Measurements from ENCODE around the gene SLC16A13. TPM values are rescaled to one million over a fixed set of nuclear protein-coding genes. Genes with fewer than 3 reads are reported as not detected.
"Not testable (repeated sequence)": the region's sequence is repeated elsewhere in the genome, so short reads cannot be mapped to it uniquely, and the experiment has no call there.

SLC16A13 gene
- total RNA-seq, 1 donor from 2014 or later = 17.4 TPM

- Mint-ChIP-seq H3K36me3 (ENCODE audit: low read depth) (no peaks in the 10 kb centered on the region), H3K4me3 (ENCODE audit: low read depth) (no peak overlapping the region), H3K27ac (no peak overlapping the region), H3K4me1 (ENCODE audit: low read depth) (peaks cover 15% of the 10 kb centered on the region), H3K9me3 (no peaks in the 10 kb centered on the region), H3K27me3 (ENCODE audit: low read depth) (peaks cover 14% of the 10 kb centered on the region)
- DNase-seq (ENCODE audit: low spot score) = no peak
- intact Hi-C loops (cut with micrococcal nuclease) = no loop called here
Measured at GRCh38 chr17:7084088-7084487, 48.3 kb downstream of the SLC16A13 start.

- not testable (repeated sequence) for H3K9me3 Mint-ChIP-seq
Measured at GRCh38 chr17:7088442-7088841, 52.6 kb downstream of the SLC16A13 start.

GRCh38 chr17:7089570-7089969, 53.8 kb downstream of the SLC16A13 start:
- intact Hi-C loops (cut with micrococcal nuclease); H3K4me1 Mint-ChIP-seq (ENCODE audit: low read depth); H3K27ac Mint-ChIP-seq; H3K4me3 Mint-ChIP-seq (ENCODE audit: low read depth); DNase-seq (ENCODE audit: low spot score); H3K9me3 Mint-ChIP-seq; H3K36me3 Mint-ChIP-seq (ENCODE audit: low read depth): not testable (repeated sequence)
- peaks cover 13% of the 10 kb centered on the region for H3K27me3 Mint-ChIP-seq (ENCODE audit: low read depth)

More at GRCh38 chr17:7088442-7088841, 52.6 kb downstream of the SLC16A13 start:
- intact Hi-C loops (cut with micrococcal nuclease); H3K27ac Mint-ChIP-seq; H3K4me1 Mint-ChIP-seq (ENCODE audit: low read depth); H3K4me3 Mint-ChIP-seq (ENCODE audit: low read depth); DNase-seq (ENCODE audit: low spot score); H3K36me3 Mint-ChIP-seq (ENCODE audit: low read depth): not testable (repeated sequence)
- H3K27me3 Mint-ChIP-seq (ENCODE audit: low read depth) = peaks cover 15% of the 10 kb centered on the region

Other genes starting within 250 kb of the SLC16A13 start
- gene TEKT1, start 204.3 kb upstream of the SLC16A13 start, total RNA-seq = not detected in 2 replicates
- not detected in 2 replicates for gene ALOX12, start 40.0 kb upstream of the SLC16A13 start, total RNA-seq
- 150 and 154 TPM in 2 replicates for gene RNASEK, start 23.4 kb upstream of the SLC16A13 start, total RNA-seq
- gene BCL6B, start 13.0 kb upstream of the SLC16A13 start, total RNA-seq = 0.80 and 1.0 TPM in 2 replicates
- gene SLC16A11, start 8.1 kb downstream of the SLC16A13 start, total RNA-seq = 0.37 and 0.46 TPM in 2 replicates
- not detected in 2 replicates for gene CLEC10A, start 44.2 kb downstream of the SLC16A13 start, total RNA-seq
- not detected in 2 replicates for gene ASGR2, start 78.8 kb downstream of the SLC16A13 start, total RNA-seq
- 1.7 and 1.8 TPM in 2 replicates for gene ASGR1, start 143.4 kb downstream of the SLC16A13 start, total RNA-seq
- 10.5 and 10.6 TPM in 2 replicates for gene DLG4, start 183.8 kb downstream of the SLC16A13 start, total RNA-seq
- 492 and 503 TPM in 2 replicates for gene ACADVL, start 183.9 kb downstream of the SLC16A13 start, total RNA-seq
- gene DVL2, start 198.5 kb downstream of the SLC16A13 start, total RNA-seq = 69.7 and 73.1 TPM in 2 replicates
- 43.4 and 47.8 TPM in 2 replicates for gene PHF23, start 203.4 kb downstream of the SLC16A13 start, total RNA-seq
- gene GABARAP, start 206.4 kb downstream of the SLC16A13 start, total RNA-seq = 145 and 147 TPM in 2 replicates
- gene CTDNEP1, start 215.7 kb downstream of the SLC16A13 start, total RNA-seq = 170 and 181 TPM in 2 replicates
- 64.8 and 65.3 TPM in 2 replicates for gene ELP5, start 216.2 kb downstream of the SLC16A13 start, total RNA-seq
- 0.21 and 0.41 TPM in 2 replicates for gene CLDN7, start 226.5 kb downstream of the SLC16A13 start, total RNA-seq
- 0.14 and 0.25 TPM in 2 replicates for gene SLC2A4, start 245.7 kb downstream of the SLC16A13 start, total RNA-seq